ENCODE data around the gene IFI30. TPM values are rescaled to one million over a fixed set of nuclear protein-coding genes. Genes with fewer than 3 reads are reported as not detected.

Gene IFI30
- polyA plus RNA-seq, 3 donors = 3,608 to 6,022 (median 4,550) TPM

DNA sequence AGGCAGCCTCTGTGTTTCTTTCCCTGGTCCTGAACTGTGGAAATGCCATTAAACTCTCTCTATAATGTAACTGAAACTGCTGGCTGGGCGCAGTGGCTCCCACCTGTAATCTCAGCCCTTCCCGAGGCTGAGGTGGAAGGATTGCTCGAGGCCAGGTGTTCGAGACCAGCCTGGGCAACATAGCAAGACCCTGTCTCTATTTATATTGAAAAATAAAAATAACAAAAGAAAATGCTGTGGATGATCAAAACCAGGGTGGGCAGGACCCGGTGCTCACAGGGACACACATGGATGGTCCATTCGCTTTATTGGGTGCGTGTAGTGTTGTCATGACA is 22.9 kb downstream of the IFI30 start:
- H3K9me3 ChIP-seq (replicated peaks in 1 of 2; ENCODE audit: control insufficient read depth in 1 of 2, insufficient read depth in 1 of 2, low read length in 2 of 2) = no peaks in the 10 kb centered on the region
- peak overlapping the region in 3 of 7 donors; percentile 13 to 57 (median 31) for H3K27ac Mint-ChIP-seq
- peaks cover 36 to 56% of the 10 kb centered on the region in 2 donors for H3K36me3 Mint-ChIP-seq
- no peak overlapping the region for H3K9ac ChIP-seq (ENCODE audit: insufficient read depth, low read length, poor library complexity, severe bottlenecking)
- no peak overlapping the region for H3K4me3 Mint-ChIP-seq
- H3K79me2 ChIP-seq (ENCODE audit: insufficient read depth, low read length) = peaks cover 13% of the 10 kb centered on the region
- no peak for DNase-seq
- H3K4me3 ChIP-seq (replicated peaks in 1 of 3; ENCODE audit: low read depth in 2 of 3, low read length in 3 of 3) = no peak overlapping the region
- H3K9me3 Mint-ChIP-seq = no peaks in the 10 kb centered on the region
- H3K4me1 ChIP-seq (ENCODE audit: control insufficient read depth in 1 of 2, insufficient read depth in 2 of 2, low read length in 2 of 2) = peaks cover 25 to 31% of the 10 kb centered on the region in 2 donors
- TF ChIP-seq, protein P1, sequence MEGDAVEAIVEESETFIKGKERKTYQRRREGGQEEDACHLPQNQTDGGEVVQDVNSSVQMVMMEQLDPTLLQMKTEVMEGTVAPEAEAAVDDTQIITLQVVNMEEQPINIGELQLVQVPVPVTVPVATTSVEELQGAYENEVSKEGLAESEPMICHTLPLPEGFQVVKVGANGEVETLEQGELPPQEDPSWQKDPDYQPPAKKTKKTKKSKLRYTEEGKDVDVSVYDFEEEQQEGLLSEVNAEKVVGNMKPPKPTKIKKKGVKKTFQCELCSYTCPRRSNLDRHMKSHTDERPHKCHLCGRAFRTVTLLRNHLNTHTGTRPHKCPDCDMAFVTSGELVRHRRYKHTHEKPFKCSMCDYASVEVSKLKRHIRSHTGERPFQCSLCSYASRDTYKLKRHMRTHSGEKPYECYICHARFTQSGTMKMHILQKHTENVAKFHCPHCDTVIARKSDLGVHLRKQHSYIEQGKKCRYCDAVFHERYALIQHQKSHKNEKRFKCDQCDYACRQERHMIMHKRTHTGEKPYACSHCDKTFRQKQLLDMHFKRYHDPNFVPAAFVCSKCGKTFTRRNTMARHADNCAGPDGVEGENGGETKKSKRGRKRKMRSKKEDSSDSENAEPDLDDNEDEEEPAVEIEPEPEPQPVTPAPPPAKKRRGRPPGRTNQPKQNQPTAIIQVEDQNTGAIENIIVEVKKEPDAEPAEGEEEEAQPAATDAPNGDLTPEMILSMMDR (IDR thresholded peaks at IDR 0.05) = no peak
- H2AFZ ChIP-seq (ENCODE audit: insufficient read depth, low read depth, low read length, poor library complexity, severe bottlenecking) = no peak overlapping the region
- intact Hi-C loops (cut with micrococcal nuclease) = no loop called here
- H3K27me3 Mint-ChIP-seq (ENCODE audit: low read depth in 3 of 3) = peaks cover 0 to 4% (median 0%) of the 10 kb centered on the region in 3 donors
- H3K27ac ChIP-seq (ENCODE audit: low read depth in 1 of 2, low read length in 2 of 2) = no peak overlapping the region
- no CpG with 5 or more reads among the region's 7 CpGs for WGBS (ENCODE audit: insufficient coverage)
- peaks cover 24% of the 10 kb centered on the region for H3K4me1 Mint-ChIP-seq
- peaks cover 10% of the 10 kb centered on the region for H4K20me1 ChIP-seq (ENCODE audit: insufficient read depth, low read length)
- H3K4me2 ChIP-seq (replicated peaks; ENCODE audit: extremely low read depth, low read length, poor library complexity, severe bottlenecking) = no peak overlapping the region
- peaks cover 20 to 40% of the 10 kb centered on the region in 2 donors for H3K36me3 ChIP-seq (replicated peaks in 1 of 2; ENCODE audit: control insufficient read depth in 1 of 2, insufficient read depth in 2 of 2, low read length in 2 of 2)
- no peaks in the 10 kb centered on the region for H3K27me3 ChIP-seq (ENCODE audit: control insufficient read depth in 2 of 2, insufficient read depth in 2 of 2, low read length in 2 of 2)

DNA sequence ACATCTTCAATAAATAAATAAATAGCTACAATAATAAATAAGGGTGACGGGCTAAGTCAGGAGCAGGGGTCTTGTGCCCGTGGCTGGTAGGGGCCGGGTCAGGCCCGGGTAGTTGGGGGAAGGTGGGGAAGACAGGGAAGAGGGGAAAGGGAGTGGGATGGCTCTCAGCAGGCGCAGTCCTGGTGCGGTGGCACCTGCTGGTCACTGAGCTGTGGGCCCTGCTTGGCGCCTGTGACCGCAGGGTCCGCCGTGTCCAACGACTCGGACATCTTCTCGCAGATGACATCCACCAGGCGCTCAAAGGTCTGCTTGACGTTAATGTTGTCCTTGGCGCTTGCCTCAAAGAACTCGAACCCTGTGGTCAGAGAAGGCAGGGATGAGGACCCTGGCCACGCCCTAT is 23.7 kb downstream of the IFI30 start:
- Histone ChIP-seq H2AFZ (ENCODE audit: insufficient read depth, low read depth, low read length, poor library complexity, severe bottlenecking) (no peak overlapping the region), H3K27me3 (ENCODE audit: control insufficient read depth in 2 of 2, insufficient read depth in 2 of 2, low read length in 2 of 2) (no peaks in the 10 kb centered on the region), H3K9me3 (replicated peaks in 1 of 2; ENCODE audit: control insufficient read depth in 1 of 2, insufficient read depth in 1 of 2, low read length in 2 of 2) (no peaks in the 10 kb centered on the region), H4K20me1 (ENCODE audit: insufficient read depth, low read length) (peaks cover 11% of the 10 kb centered on the region), H3K9ac (ENCODE audit: insufficient read depth, low read length, poor library complexity, severe bottlenecking) (no peak overlapping the region), H3K79me2 (ENCODE audit: insufficient read depth, low read length) (peaks cover 13% of the 10 kb centered on the region), H3K27ac (ENCODE audit: low read depth in 1 of 2, low read length in 2 of 2) (no peak overlapping the region), H3K4me1 (ENCODE audit: control insufficient read depth in 1 of 2, insufficient read depth in 2 of 2, low read length in 2 of 2) (peaks cover 19 to 22% of the 10 kb centered on the region in 2 donors), H3K4me2 (replicated peaks; ENCODE audit: extremely low read depth, low read length, poor library complexity, severe bottlenecking) (no peak overlapping the region), H3K4me3 (replicated peaks in 1 of 3; ENCODE audit: low read depth in 2 of 3, low read length in 3 of 3) (no peak overlapping the region), H3K36me3 (replicated peaks in 1 of 2; ENCODE audit: control insufficient read depth in 1 of 2, insufficient read depth in 2 of 2, low read length in 2 of 2) (peaks cover 20 to 40% of the 10 kb centered on the region in 2 donors)
- intact Hi-C loops (cut with micrococcal nuclease) = no loop called here
- no peak overlapping the region for H3K4me3 Mint-ChIP-seq
- no peak for DNase-seq
- 97% methylated on average over 18 of the region's 18 CpGs for WGBS (ENCODE audit: insufficient coverage)
- H3K9me3 Mint-ChIP-seq = no peaks in the 10 kb centered on the region
- peaks cover 44 to 63% of the 10 kb centered on the region in 2 donors for H3K36me3 Mint-ChIP-seq
- peaks cover 3 to 4% (median 3%) of the 10 kb centered on the region in 3 donors for H3K27me3 Mint-ChIP-seq (ENCODE audit: low read depth in 3 of 3)
- peaks cover 21% of the 10 kb centered on the region for H3K4me1 Mint-ChIP-seq
- no peak overlapping the region for H3K27ac Mint-ChIP-seq
- TF ChIP-seq, protein P1 (IDR thresholded peaks at IDR 0.05) = no peak

All from CD14-positive monocyte (primary cell).